Subcutaneous adipose tissue (tissue), 4 donors: ENCODE measurements around the gene NUB1. TPM values are rescaled to one million over a fixed set of nuclear protein-coding genes. Genes with fewer than 3 reads are reported as not detected.

Experiments
- total RNA-seq, 4 donors: library from RNA; depleted of rRNA; stranded (reverse); fragments of >200 nt; gene quantifications; one replicate each; pipeline ENCODE4 v1.1.0, GENCODE V29; 2016
- TF ChIP-seq, protein P1 (sequence below): fragments of 450-650 bp; IDR thresholded peaks from one replicate; pipeline ENCODE4 v1.5.1; 2016; ENCODE audit warnings: low read depth, mild to moderate bottlenecking, control low read depth, antibody characterized with exemption, moderate library complexity

Gene NUB1
- total RNA-seq, 4 donors from 2014 or later, result 59.2 to 95.4 (median 66.1) TPM

DNA sequence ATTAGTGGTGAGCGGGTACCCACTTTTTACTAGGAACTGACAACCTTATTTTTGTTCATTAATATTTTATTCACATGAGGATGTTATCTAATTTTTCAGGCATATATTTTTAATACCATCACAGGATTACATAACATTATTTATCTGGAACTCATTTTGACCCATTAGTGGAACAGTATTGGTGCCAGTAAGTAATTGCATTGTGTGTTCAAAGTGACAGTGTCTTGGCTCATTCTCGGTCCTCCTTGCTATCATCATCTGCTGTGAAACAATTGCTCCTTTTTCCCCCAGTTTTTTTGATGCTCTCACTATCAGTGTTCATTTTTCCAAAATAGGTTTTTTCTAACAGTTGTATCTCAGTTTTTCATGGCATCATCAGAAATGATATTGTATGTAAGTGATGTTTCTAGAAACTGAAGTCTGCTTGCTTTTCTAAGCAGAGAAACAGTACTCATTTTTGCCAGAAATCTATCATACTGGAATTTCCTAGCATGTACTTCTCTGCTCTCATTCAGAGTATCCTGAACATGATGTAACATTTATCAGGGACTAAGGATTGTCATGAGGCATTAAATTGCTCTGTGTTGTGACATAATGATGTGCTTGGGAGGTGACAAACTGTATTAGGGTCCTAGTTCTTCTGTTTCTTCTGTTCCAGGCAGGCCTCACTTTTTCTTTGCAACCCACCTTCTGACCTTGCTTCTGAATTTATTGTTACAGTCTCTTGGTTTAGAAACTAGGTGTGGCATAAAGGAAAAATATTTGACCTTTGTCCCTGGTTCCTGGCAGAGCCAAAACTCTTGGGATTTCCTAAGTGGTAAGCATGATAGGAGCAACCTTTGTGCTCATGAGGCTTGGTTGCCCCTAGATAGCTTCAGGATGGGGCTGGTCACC lies 4.2 kb downstream of the NUB1 start:
- TF ChIP-seq, protein P1, sequence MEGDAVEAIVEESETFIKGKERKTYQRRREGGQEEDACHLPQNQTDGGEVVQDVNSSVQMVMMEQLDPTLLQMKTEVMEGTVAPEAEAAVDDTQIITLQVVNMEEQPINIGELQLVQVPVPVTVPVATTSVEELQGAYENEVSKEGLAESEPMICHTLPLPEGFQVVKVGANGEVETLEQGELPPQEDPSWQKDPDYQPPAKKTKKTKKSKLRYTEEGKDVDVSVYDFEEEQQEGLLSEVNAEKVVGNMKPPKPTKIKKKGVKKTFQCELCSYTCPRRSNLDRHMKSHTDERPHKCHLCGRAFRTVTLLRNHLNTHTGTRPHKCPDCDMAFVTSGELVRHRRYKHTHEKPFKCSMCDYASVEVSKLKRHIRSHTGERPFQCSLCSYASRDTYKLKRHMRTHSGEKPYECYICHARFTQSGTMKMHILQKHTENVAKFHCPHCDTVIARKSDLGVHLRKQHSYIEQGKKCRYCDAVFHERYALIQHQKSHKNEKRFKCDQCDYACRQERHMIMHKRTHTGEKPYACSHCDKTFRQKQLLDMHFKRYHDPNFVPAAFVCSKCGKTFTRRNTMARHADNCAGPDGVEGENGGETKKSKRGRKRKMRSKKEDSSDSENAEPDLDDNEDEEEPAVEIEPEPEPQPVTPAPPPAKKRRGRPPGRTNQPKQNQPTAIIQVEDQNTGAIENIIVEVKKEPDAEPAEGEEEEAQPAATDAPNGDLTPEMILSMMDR, result no peak

DNA sequence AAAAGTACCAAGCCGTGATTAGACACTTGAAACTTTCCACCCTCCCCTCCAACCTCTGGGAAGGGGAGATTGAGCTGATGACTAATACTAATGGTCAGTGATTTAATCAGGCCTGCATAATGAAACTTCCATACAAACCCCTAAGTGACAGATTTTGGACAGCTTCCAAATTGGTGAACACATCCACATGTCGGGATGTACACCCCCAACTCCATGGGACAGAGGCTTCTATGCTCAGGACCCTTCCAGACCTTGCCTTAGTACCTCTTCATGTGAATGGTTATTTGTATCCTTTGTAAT lies 4.8 kb downstream of the NUB1 start:
- TF ChIP-seq, protein P1, result no peak

DNA sequence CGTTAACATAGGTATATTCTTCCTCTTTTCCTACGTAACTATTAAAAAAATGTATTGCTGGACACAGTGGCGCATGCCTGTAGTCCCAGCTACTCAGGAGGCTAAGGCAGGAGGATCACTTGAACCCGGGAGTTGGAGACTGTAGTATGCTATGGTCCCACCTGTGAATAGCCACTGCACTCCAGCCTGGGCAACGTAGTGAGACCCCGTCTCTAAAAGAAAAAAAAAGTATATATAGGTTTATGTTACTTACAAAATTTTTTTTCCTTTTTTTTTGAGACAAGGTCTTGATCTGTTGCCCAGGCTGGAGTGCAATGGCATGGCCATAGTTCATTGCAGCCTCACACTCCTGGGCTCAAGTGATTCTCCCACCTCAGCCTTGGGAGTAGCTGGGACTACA lies 5.6 kb downstream of the NUB1 start:
- TF ChIP-seq, protein P1, result no peak

DNA sequence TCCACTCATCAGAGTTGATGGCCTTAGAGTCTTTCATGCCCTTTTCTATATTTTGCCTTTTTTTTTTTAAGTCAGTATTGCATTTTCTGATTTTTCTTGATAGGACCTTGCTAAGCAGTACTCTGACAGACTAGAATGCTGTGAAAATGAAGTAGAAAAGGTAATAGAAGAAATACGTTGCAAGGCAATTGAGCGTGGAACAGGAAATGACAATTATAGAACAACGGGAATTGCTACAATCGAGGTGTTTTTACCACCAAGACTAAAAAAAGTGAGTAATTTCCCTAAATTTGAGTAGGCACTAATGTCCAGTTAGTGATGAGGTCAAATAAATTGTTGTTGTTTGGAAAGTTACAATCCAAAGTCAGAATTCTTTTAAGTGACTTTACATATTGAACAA lies 7.4 kb downstream of the NUB1 start:
- TF ChIP-seq, protein P1, result no peak

DNA sequence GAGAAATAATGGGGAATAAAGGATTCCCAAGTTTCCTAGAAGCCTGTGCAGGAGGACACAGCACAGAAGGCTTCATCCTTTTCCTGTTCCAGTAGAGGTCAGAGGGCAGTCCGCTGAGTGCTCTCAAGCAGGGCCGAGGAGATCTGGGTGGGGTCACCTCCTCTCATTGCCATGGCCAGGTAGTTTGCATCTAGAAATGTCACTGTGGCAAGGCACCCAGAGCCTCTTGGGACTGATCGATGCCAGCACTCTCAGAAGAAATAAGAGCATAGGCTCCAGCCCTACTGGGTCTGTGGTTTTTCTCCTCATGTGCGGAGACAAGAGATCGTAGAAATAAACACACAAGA lies 7.9 kb downstream of the NUB1 start:
- TF ChIP-seq, protein P1, result no peak

DNA sequence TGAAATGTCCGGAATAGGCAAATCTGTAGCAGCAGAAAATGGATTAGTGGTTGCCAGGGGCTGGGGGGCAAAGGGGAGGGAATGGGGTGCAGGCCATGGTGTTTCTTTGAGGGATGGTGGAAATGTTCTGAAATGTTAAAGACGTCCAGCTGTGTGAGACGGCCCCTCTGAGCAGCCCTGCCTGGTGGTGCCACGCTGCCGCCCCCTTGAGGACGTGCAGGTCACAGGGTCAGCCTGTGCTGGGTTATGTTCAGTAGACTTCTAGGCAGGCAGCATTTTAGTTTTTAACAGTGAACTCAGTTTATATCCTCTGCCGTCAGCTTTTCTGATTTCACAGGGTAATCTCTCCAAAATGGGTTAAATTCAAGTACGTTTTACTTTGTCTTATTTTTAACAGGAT lies 9.4 kb downstream of the NUB1 start:
- TF ChIP-seq, protein P1, result no peak

DNA sequence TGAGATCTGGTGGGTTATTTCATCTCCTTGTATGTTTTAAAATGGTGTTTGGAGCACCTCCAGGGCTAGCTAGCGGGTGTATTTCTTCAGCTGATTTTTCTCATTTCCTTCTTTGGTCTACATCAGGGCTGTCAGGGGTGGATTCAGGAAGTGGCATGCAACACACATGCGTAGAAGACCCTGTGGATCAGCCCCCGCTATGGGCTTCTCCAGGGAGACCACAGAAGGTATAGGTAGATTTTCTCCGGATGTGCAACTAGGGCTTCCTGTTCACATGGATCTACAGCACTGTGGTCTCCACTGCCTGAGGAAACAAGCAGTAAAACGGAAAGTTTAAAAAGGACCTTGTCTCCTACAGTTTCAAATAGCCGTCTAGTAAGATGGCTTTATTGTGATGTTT lies 10.4 kb downstream of the NUB1 start:
- TF ChIP-seq, protein P1, result no peak
